MV-4-11 (cell line): Measurements from ENCODE around the gene SH3PXD2B.
"Not testable (repeated sequence)": the region's sequence is repeated elsewhere in the genome, so short reads cannot be mapped to it uniquely, and the experiment has no call there.

Experiments used
- DNase-seq: peaks from one replicate; lab custom pipeline; 2025; lab: John Stamatoyannopoulos, UW

The SH3PXD2B gene

GRCh38 chr5:172365948-172366608, 88.2 kb downstream of the SH3PXD2B start:
- no peak for DNase-seq

- peak; percentile 62 for DNase-seq
Observed at GRCh38 chr5:172364773-172365172, 89.6 kb downstream of the SH3PXD2B start.

GRCh38 chr5:172362755-172363154, 91.6 kb downstream of the SH3PXD2B start:
- DNase-seq, result no peak

GRCh38 chr5:172361566-172362238, 92.6 kb downstream of the SH3PXD2B start:
- DNase-seq, result peak; percentile 95

- no peak for DNase-seq
Observed at GRCh38 chr5:172358345-172358744, 96.0 kb downstream of the SH3PXD2B start.

- no peak for DNase-seq
Observed at GRCh38 chr5:172356527-172356926, 97.8 kb downstream of the SH3PXD2B start.

GRCh38 chr5:172356047-172356446, 98.3 kb downstream of the SH3PXD2B start:
- DNase-seq, result no peak

- DNase-seq, result no peak
Observed at GRCh38 chr5:172353846-172354245, 100.5 kb downstream of the SH3PXD2B start.

GRCh38 chr5:172353271-172353812, 101.0 kb downstream of the SH3PXD2B start:
- no peak for DNase-seq

GRCh38 chr5:172352526-172352925, 101.8 kb downstream of the SH3PXD2B start:
- not testable (repeated sequence) for DNase-seq

GRCh38 chr5:172351240-172351778, 103.0 kb downstream of the SH3PXD2B start:
- no peak for DNase-seq

- no peak for DNase-seq
Observed at GRCh38 chr5:172350212-172351181, 103.8 kb downstream of the SH3PXD2B start.

- DNase-seq, result not testable (repeated sequence)
Observed at GRCh38 chr5:172348733-172349132, 105.6 kb downstream of the SH3PXD2B start.

GRCh38 chr5:172348084-172348483, 106.2 kb downstream of the SH3PXD2B start:
- no peak for DNase-seq

- DNase-seq, result no peak
Observed at GRCh38 chr5:172347496-172348052, 106.8 kb downstream of the SH3PXD2B start.

- peak; percentile 25 for DNase-seq
Observed at GRCh38 chr5:172345881-172346280, 108.4 kb downstream of the SH3PXD2B start.

- DNase-seq, result no peak
Observed at GRCh38 chr5:172344855-172345409, 109.4 kb downstream of the SH3PXD2B start.

GRCh38 chr5:172343741-172344140, 110.6 kb downstream of the SH3PXD2B start:
- no peak for DNase-seq

GRCh38 chr5:172342918-172343317, 111.4 kb downstream of the SH3PXD2B start:
- no peak for DNase-seq

GRCh38 chr5:172339264-172340180, 114.8 kb downstream of the SH3PXD2B start:
- no peak for DNase-seq
